ENCODE results near the gene GPS1.
A peak's percentile ranks its signal among the peaks of the same experiment; 100 is the strongest.

The GPS1 gene

GRCh38 chr17:82060614-82061013 is 8.9 kb downstream of the GPS1 start:
- no peak for DNase-seq

GRCh38 chr17:82061047-82061925 is 9.6 kb downstream of the GPS1 start:
- DNase-seq: no peak

- no peak for DNase-seq
Measured at GRCh38 chr17:82062076-82062983, 10.6 kb downstream of the GPS1 start.

- DNase-seq: no peak
Measured at GRCh38 chr17:82062984-82063368, 11.3 kb downstream of the GPS1 start.

GRCh38 chr17:82063424-82064415 is 12.0 kb downstream of the GPS1 start:
- DNase-seq: no peak

GRCh38 chr17:82064433-82065192 is 12.9 kb downstream of the GPS1 start:
- no peak for DNase-seq

- no peak for DNase-seq
Measured at GRCh38 chr17:82065193-82065637, 13.5 kb downstream of the GPS1 start.

- peak; percentile 61 for DNase-seq
Measured at GRCh38 chr17:82065638-82066303, 14.1 kb downstream of the GPS1 start, which contains the start of gene DUS1L. Gene DUS1L, minus strand, starts transcription at chr17:82065804. Its CDS starts 745 bp downstream, at chr17:82065059.

- DNase-seq: no peak
Measured at GRCh38 chr17:82070611-82071010, 18.9 kb downstream of the GPS1 start.

- no peak for DNase-seq
Measured at GRCh38 chr17:82072827-82073226, 21.1 kb downstream of the GPS1 start.

GRCh38 chr17:82073446-82073845 is 21.7 kb downstream of the GPS1 start:
- no peak for DNase-seq

- DNase-seq: no peak
Measured at GRCh38 chr17:82076018-82076784, 24.5 kb downstream of the GPS1 start.

GRCh38 chr17:82076785-82077591 is 25.3 kb downstream of the GPS1 start:
- DNase-seq: no peak

GRCh38 chr17:82077617-82078358 is 26.1 kb downstream of the GPS1 start:
- DNase-seq: no peak

GRCh38 chr17:82078433-82078832 is 26.7 kb downstream of the GPS1 start:
- DNase-seq: no peak

GRCh38 chr17:82079001-82079677 is 27.4 kb downstream of the GPS1 start:
- no peak for DNase-seq

- DNase-seq: no peak
Measured at GRCh38 chr17:82080048-82080788, 28.5 kb downstream of the GPS1 start.
